HCT116 (cell line): ENCODE data around the gene PCDH9.

ENCODE experiments used
- CTCF ChIP-seq, 3 experiments: fragments of 200-600 bp in 1 of 3; sonication (generic) in 1 of 3; IDR thresholded peaks in 2 of 3; conservative IDR thresholded peaks in 1 of 3; 2 replicates each; pipeline ENCODE4 v1.5.1; 2012 to 2017; ENCODE audit warnings: low read depth in 2 of 3, low read length in 2 of 3, antibody characterized with exemption in 1 of 3, borderline replicate concordance in 1 of 3, control low read depth in 1 of 3, mild to moderate bottlenecking in 1 of 3, mixed read lengths in 1 of 3, mixed run types in 1 of 3, moderate library complexity in 1 of 3; ENCODE audit not compliant: insufficient read depth in 1 of 3
- EZH2 ChIP-seq: fragments of 200-600 bp; sonication (generic); IDR thresholded peaks from 2 replicates; pipeline ENCODE4 v1.6.1; 2017; ENCODE audit warnings: antibody characterized with exemption, mixed run types
- FOSL1 ChIP-seq: IDR thresholded peaks from 2 replicates; pipeline ENCODE4 v1.6.1; 2012; ENCODE audit warnings: low read depth
- POLR2A ChIP-seq: IDR thresholded peaks from 2 replicates; pipeline ENCODE4 v1.7.0; 2011; ENCODE audit warnings: borderline replicate concordance; ENCODE audit not compliant: insufficient read depth, insufficient read length; ENCODE audit errors: extremely low read depth
- ZNF274 ChIP-seq: fragments of 200-500 bp; sonication (Bioruptor generic); IDR thresholded peaks from 2 replicates; pipeline ENCODE4 v1.6.1; 2014; ENCODE audit warnings: mild to moderate bottlenecking, low read depth, low read length, inconsistent platforms

GRCh38 chr13:66551128-66551527 is 679.0 kb downstream of the PCDH9 start:
- TF ChIP-seq ZNF274 (no peak), FOSL1 (no peak), CTCF (IDR thresholded peaks at IDR 0.05 in 2 of 3, conservative IDR thresholded peaks at IDR 0.05 in 1 of 3; ENCODE audit: borderline replicate concordance in 1 of 3, insufficient read depth in 1 of 3, low read depth in 2 of 3, low read length in 2 of 3) (no peak), EZH2 (no peak), POLR2A (no peak)
